HG03378 (cell line): ENCODE data around the gene KLHL41.
"Not testable (repeated sequence)": the region's sequence is repeated elsewhere in the genome, so short reads cannot be mapped to it uniquely, and the experiment has no call there.

Experiments used
- ATAC-seq: cut with Tn5 transposase; IDR thresholded peaks from one replicate; pipeline ENCODE4 v1.9.1; 2021; ENCODE audit warnings: mild to moderate bottlenecking, moderate library complexity; ENCODE audit not compliant: unreplicated experiment

Gene KLHL41

DNA sequence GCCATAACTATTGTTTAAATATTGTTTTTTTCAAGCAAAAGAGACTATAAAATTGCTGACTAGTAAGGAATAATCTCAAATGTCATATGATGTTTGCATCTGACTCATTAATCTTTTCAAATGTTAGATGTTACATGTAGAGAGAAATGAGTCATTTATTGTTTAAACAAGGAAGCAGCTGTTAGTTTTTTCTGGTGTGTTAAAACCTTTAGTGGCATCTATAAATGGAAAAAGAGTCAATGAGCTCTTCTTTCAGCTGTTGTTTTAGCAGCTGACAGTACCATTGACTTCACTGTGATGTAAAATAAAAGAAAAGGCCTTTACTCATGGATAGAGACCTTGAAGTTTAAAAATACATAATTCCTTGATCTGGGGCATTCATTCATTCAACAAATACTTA lies 1.8 kb upstream of the KLHL41 start:
- no peak for ATAC-seq

DNA sequence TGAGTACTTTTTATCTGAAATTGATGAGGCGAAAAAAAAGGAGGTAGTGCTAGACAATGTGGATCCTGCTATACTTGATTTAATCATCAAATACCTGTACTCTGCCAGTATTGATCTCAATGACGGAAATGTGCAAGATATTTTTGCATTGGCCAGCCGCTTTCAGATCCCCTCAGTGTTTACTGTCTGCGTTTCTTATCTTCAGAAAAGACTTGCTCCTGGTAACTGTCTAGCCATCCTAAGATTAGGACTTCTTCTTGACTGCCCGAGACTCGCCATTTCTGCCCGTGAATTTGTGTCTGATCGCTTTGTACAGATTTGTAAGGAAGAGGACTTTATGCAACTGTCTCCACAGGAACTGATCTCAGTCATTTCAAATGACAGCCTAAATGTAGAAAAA lies 453 bp downstream of the KLHL41 start:
- ATAC-seq, result no peak

DNA sequence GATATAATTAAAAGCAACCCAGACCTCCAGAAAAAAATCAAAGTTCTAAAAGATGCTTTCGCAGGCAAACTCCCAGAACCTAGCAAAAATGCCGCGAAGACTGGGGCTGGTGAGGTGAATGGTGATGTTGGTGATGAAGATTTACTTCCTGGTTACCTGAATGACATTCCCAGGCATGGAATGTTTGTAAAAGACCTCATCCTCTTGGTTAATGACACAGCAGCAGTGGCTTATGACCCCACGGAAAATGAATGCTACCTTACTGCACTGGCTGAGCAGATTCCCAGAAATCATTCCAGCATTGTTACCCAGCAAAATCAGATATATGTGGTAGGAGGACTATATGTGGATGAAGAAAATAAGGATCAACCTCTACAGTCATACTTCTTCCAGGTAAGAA lies 994 bp downstream of the KLHL41 start:
- no peak for ATAC-seq

DNA sequence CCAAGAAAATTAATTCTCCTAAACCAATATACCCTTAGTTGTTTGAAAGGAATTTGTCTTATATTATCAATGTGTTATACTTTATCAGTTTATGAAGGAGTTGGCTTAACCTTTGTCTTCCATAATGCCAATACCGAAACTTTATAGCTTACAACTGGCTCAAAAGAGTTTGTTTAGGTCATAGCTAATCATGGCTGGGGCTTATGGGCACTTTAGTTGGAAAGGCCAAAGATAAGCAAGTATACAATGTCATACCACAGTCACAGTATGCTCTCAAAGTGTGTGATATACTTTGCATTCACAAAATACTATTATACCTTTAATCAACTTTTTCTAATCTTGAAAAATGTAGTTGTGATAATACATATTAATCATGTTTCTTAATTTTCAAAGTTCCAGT lies 2.3 kb downstream of the KLHL41 start:
- ATAC-seq, result no peak

DNA sequence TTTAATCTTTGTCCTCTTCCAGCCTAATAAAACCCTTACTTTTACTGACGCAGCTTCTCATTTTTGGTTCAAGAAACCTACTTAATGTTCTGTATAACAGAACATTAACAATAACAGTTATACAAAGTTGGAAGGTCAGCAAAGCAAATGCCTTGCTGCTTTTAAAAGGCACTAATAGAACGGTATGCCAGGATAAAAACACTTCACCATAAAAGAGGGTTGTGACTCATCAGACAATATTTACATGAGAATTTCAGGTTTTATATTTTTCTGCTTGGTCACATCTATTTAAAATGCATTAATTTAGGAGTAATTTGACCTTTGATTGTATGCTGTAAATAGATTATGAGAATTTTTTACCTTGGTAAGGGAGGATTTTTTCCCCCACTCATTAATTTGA lies 3.0 kb downstream of the KLHL41 start:
- ATAC-seq, result no peak

DNA sequence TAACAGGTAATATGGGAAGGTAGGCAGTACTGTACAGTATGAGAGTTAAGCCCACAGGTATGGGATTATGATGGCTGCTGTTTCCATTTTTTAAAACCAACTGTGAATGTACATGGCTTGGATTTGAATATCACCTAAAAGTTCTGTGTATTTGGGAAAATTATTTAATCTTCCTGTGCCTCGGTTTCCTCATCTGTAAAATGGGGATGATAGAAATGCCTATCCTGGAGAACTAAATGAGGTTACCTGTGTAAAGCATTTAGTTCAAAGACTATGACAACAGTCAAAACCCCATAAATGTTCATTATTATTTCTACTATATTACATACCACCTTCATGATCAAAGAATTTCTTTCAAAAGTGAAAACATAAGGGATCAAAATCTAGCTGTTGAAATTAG lies 3.6 kb downstream of the KLHL41 start:
- no peak for ATAC-seq

DNA sequence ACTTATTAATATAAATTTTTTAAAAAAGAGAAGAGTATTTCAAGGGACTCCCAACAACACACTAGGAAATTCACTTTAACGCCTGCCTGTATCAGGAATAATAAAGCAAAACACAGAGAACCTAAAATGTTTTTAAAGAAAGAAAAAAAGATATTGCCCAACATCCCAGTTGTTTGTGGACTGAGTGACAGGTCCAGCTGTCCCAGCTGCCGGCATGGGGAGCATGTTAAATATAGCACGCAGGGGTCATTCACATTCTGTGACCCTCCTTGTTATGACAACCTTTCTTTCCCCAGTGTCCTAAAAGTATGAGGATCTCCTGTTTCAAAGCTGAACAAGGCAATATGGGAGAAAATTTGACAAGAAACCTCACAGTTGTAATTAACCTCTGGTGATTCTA lies 4.4 kb downstream of the KLHL41 start:
- no peak for ATAC-seq

DNA sequence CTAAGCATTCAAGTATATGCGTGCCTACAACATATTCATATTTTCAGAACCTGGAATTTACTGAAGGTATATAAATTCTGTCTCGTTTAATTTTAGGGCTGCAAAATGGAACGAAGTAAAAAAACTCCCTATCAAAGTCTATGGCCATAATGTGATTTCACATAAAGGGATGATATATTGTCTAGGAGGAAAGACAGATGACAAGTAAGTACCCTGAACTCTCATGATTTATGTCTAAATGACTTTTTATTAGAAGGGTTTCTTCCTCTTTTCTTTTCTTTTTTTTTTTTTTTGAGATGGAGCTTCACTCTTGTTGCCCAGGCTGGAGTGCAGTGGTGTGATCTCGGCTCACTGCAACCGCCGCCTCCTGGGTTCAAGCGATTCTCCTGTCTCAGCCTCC lies 5.3 kb downstream of the KLHL41 start:
- ATAC-seq, result not testable (repeated sequence)

DNA sequence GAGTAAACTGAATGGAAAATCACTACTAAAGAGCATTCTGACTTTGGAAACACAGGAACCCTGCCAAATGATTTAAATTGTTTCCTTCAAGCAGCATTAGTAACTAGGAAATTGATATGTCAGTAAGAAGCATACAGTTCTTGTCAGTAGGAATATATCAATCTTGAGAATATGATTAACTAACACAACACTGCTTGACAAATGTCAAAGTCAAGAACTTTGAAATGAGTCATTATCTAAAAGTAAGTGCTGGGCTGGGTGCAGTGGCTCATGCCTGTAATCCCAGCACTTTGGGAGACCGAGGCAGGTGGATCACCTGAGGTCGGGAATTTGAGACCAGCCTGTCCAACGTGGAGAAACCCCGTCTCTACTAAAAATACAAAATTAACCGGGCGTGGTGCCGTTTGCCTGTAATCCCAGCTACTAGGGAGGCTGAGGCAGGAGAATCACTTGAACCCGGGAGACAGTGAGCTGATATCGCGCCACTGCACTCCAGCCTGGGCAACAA lies 7.0 kb downstream of the KLHL41 start:
- ATAC-seq, result not testable (repeated sequence)

DNA sequence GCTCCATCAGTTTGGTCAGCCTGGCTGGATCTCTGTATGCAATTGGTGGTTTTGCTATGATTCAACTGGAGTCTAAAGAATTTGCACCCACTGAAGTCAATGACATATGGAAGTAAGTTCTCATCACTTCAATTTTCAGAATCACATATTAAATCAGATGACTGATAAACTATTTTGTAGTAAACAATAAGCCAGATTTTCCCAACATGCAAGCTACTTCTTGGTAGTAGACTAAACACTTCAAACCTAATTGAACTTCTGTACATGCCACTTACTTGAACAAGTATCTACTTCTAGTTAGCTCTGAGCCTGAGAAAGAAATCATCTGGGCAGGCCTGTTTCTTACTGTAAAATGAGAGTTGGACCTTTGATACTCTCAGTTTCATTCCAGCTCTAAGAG lies 11.4 kb downstream of the KLHL41 start:
- ATAC-seq, result no peak

DNA sequence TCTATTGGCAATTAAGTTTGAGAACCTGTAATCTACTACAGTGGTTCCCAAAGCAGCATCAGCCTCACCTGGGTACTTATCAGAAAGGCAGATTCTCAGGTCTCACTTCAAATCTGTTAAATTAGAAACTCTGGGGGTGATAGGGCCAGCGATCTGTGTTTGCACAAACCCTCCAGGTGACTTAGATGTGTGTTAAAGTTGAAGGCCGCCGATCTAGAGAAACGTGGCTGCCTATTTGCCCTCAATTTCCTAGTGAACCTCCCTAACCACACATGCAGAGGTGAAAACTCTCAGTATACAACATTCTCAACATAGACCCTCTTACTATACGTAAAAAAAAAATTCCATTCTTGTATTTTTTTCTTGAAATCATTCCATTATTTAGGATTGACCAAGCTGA lies 14.2 kb downstream of the KLHL41 start:
- no peak for ATAC-seq

DNA sequence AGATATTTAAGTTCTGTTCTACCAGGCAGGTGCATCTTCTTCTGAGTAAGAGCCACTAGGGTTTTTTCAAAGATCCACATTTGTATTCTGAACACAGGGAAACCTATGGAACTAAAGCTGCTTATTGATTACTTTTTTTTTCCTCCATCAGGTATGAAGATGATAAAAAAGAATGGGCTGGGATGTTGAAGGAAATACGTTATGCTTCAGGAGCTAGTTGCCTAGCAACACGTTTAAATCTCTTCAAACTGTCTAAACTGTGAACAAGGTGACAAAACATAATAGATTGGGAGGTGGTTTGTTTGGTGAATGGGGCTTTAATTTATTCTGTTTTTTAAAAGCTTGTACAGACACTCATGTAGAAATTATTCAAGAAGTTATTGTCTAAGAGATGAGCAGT lies 15.9 kb downstream of the KLHL41 start:
- no peak for ATAC-seq

DNA sequence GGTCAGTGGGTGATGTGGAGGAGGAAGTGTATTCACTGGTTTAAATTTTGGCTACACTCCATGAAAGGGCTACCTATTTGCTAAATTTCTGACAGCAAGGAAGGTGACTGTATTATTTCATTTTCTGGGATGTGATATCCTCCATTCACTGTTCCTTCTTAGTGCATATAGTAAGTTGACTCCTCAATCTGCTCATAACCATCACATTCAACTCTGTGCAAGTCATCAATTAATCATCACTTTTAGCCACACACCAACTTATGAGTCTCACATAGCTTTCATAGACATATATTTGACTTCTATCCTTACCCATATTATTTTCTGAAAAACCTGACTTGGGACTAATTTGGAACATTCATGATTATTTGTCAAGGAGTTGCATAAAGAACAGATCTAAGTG lies 16.9 kb downstream of the KLHL41 start:
- ATAC-seq, result no peak

DNA sequence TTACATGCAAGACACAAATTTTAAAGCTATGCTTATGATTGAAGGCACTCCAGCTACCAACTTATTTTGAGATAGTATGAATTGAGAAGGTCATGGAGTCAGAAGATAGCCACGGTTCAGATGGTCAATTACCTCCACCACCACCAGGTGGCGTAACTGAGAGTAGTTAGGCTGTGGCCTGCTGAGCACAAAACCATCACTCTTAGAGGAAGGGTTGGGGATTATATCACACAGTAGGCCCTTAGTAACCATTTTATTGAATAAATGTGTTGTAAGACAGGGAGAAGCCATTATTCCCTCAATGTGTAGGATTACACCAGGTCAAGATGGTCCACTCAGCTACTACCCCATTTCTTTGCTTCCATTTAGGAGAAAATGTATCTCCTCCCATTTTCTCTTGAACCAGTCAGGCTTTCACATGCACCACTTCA lies 18.8 kb downstream of the KLHL41 start:
- peak; percentile 81 for ATAC-seq

DNA sequence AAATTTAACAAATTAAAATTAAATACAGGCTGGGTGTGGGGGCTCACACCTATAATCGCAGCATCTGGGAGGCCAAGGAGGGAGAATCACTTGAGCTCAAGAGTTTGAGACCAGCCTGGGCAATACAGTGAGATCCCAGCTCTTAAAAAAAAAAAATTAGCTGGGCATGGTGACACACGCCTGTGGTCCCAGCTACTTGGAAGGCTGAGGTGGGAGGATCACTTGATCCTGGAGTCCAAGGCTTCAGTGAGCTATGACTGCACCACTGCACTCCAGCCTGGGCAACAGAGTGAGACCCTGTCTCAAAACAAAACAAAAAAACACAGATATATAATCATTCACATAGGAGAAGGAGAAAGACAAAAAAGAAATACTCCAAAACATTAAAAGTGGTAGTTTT lies 30.0 kb downstream of the KLHL41 start:
- not testable (repeated sequence) for ATAC-seq

DNA sequence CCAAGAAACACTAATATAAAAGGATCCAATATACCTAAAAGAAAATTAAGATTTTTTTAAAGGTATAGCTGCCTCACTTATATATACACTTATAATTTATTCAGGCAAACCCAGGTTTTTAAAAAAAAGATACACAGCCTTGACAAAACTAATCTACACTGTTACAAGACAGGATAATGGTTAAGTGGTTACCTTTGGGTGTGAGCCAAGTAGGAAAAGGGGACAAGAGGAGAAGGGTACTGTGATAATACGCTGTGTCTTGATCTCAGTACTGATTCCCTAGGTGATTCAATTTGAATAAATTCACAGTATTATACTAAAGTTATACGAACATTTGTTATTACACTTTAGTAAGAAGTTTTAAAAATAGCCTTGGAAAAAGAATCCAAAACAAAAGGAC lies 30.6 kb downstream of the KLHL41 start:
- ATAC-seq, result no peak

DNA sequence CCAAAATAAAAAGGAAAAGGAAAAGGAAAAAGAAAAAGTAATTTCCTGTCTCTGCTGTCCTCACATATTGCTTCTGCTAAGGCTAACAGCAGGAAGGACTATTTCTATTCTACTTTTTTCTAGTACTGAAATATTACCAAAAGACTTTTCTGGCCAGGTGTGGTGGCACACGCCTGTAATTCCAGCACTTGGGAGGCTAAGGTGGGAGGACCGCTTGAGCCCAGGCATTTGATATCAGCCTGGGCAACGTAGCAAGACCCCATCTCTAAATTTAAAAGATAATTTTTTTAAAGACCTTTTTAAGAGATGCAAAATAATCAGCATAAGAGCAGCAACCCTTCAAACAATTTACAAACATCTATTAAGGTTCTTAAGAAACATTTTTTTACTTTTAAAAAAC lies 32.9 kb downstream of the KLHL41 start:
- ATAC-seq, result no peak

DNA sequence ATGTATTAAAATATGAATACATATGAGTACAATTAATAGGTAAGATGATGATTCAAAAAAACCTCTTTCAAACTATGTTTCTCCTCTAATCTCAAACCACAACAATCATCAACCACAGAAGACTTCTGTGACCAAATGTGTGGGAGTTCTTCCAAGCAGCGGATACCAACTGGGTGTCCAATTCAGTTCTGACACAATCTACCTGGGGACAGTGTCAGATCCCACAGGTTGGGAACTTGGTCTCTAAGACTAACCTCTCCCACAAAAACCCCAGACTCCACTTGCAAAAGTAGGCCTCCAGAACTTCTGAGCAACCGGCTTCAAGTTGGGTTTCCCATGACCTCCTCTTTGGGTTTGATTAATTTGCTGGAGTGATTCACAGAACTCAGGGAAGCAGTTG lies 37.3 kb downstream of the KLHL41 start:
- ATAC-seq, result no peak

DNA sequence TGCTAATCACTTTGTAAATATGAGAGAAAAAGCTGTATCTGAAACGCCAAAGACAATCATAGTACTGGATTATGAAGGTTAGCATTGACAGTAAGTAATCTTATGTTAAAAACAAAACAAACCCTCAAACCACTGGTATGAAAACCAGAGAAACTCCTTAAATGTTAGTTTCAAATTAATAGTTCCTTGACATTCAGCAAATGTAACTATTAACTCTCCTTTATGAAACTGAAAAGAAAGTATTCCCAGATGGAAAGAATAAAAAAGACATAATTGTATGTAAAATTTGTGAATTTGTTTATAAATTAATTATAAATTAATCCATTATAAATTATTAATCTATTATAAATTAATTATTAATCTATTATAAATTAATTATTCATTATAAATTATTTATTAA lies 51.9 kb downstream of the KLHL41 start:
- no peak for ATAC-seq

DNA sequence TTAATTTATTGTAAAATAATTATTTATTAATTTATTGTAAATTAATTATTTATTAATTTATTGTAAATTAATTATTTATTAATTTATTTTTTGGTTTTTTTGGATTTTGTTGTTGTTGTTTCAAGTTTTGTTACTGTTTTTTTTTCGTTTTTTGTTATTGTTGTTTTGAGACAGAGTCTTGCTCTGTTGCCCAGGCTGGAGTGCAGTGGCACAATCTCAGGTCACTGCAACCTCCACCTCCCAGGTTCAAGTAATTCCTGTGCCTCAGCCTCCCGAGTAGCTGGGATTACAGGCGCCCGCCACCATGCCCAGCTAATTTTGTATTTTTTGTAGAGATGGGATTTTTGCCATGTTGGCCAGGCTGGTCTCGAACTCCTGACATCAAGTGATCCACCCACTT lies 52.6 kb downstream of the KLHL41 start:
- not testable (repeated sequence) for ATAC-seq

DNA sequence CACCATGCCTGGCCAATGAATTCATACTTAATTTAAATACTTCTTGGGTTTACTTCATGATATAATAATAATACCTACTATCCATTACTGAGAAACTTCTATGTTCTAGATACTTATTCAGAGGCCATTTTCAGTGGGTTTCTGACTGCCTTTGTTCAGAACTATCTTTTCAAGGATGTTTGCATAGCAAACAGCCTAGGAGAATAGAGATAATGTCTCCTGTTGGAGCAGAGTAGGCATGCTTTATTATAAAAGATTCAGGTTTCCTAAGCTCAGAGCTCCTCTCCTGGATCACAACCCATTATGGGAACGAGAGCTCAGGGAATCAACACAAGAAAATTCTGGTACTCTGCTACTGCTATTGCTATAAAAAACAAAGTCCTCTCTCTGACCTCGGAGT lies 53.0 kb downstream of the KLHL41 start:
- ATAC-seq, result no peak

DNA sequence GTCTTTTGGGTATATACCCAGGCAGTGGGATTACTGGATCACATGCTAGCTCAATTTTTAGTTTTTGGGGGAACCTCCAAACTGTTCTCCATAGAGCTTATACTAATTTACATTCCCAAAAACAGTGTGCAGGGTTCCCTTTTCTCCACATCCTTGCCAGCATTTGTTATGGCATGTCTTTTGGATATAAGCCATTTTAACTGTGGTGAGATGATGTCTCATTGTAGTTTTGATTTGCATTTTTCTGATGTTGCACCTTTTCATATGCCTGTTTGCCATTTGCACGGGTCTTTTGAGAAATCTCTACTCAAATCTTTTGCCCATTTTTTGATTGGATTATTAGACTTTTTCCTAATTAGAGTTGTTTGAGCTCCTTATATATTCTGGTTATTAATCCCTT lies 56.2 kb downstream of the KLHL41 start:
- ATAC-seq, result no peak

DNA sequence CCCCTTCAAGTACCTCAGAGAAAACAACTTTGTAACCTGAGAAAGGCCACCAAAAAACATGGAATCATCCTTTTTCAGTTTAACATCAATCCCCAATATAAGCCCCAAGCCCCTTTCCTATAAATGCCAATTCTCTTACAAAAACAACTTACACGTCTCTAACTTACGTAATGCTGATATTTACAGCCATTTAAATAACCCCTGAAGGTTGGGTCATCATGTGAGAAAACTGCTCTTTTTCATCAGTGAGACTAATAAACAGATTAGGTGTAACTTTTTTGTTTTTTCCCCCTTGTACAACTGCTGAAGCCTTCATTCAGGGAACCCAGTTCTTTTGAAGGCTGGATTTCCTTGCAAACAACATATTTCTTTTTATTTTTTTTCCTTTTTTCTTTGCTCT lies 60.4 kb downstream of the KLHL41 start:
- no peak for ATAC-seq

DNA sequence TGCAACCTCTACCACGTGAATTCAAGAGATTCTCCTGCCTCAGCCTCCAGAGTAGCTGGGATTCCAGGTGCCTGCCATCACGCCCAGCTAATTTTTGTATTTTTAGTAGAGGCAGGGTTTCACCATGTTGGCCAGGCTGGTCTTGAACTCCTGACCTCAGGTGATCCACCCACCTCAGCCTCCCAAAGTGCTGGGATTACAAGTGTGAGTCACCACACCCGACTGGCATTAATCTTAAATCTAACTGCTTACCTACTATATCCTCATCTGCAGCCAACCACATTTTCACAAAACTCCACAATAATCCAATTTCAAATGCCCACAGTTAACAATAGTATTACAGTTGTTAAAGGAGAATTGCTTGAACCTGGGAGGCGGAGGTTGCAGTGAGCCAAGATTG lies 61.2 kb downstream of the KLHL41 start:
- ATAC-seq, result not testable (repeated sequence)
